ENCODE results near the gene HABP2.
A peak's percentile ranks its signal among the peaks of the same experiment; 100 is the strongest.

Gene HABP2

GRCh38 chr10:113560071-113560470 is 7.2 kb downstream of the HABP2 start:
- DNase-seq, result no peak

- DNase-seq, result no peak
These were observed 8.4 kb downstream of the HABP2 start for GRCh38 chr10:113561214-113561613.

GRCh38 chr10:113562069-113562468 is 9.2 kb downstream of the HABP2 start:
- no peak for DNase-seq

GRCh38 chr10:113562704-113563103 is 9.9 kb downstream of the HABP2 start:
- DNase-seq, result no peak

GRCh38 chr10:113563306-113564088 is 10.6 kb downstream of the HABP2 start:
- DNase-seq, result peak; percentile 67

GRCh38 chr10:113565364-113565763 is 12.5 kb downstream of the HABP2 start:
- DNase-seq, result no peak

- no peak for DNase-seq
These were observed 14.0 kb downstream of the HABP2 start for GRCh38 chr10:113566888-113567287.

GRCh38 chr10:113569576-113569975 is 16.7 kb downstream of the HABP2 start:
- no peak for DNase-seq

GRCh38 chr10:113572520-113573290 is 19.9 kb downstream of the HABP2 start:
- DNase-seq, result no peak

- no peak for DNase-seq
These were observed 20.5 kb downstream of the HABP2 start for GRCh38 chr10:113573368-113573767.

GRCh38 chr10:113576852-113577251 is 24.0 kb downstream of the HABP2 start:
- no peak for DNase-seq

GRCh38 chr10:113578773-113579172 is 25.9 kb downstream of the HABP2 start:
- no peak for DNase-seq

- no peak for DNase-seq
These were observed 28.2 kb downstream of the HABP2 start for GRCh38 chr10:113581092-113581491.

GRCh38 chr10:113583571-113583970 is 30.7 kb downstream of the HABP2 start:
- DNase-seq, result no peak

GRCh38 chr10:113585949-113586348 is 33.1 kb downstream of the HABP2 start:
- no peak for DNase-seq

- no peak for DNase-seq
These were observed 36.4 kb downstream of the HABP2 start for GRCh38 chr10:113589201-113589770.

GRCh38 chr10:113590581-113590980 is 37.7 kb downstream of the HABP2 start:
- no peak for DNase-seq

- DNase-seq, result no peak
These were observed 39.5 kb downstream of the HABP2 start for GRCh38 chr10:113592380-113592779.

- no peak for DNase-seq
These were observed 41.8 kb downstream of the HABP2 start for GRCh38 chr10:113594652-113595051.

GRCh38 chr10:113600569-113600968 is 47.7 kb downstream of the HABP2 start:
- no peak for DNase-seq

- no peak for DNase-seq
These were observed 50.4 kb downstream of the HABP2 start for GRCh38 chr10:113603057-113603777.

- no peak for DNase-seq
These were observed 51.7 kb downstream of the HABP2 start for GRCh38 chr10:113604572-113604971.
